GM06990 (cell line): Measurements from ENCODE around the gene MOB4.
"Not testable (repeated sequence)": the region's sequence is repeated elsewhere in the genome, so short reads cannot be mapped to it uniquely, and the experiment has no call there.

Experiments
- DNase-seq: peaks from one replicate; pipeline ENCODE4 v3.0.0-alpha.2; 2011; ENCODE audit not compliant: insufficient read length; ENCODE audit errors: extremely low read depth
- H3K27me3 ChIP-seq: replicated peaks from 2 replicates; pipeline ENCODE4 v1.6.0; 2011; ENCODE audit warnings: low read length; ENCODE audit not compliant: control insufficient read depth, insufficient read depth
- H3K36me3 ChIP-seq: 2 replicates; pipeline ENCODE4 v1.5.1; 2011; ENCODE audit warnings: low read length; ENCODE audit not compliant: control insufficient read depth, insufficient read depth
- H3K4me3 ChIP-seq: replicated peaks from 2 replicates; pipeline ENCODE4 v1.5.1; 2011; ENCODE audit warnings: low read depth, mild to moderate bottlenecking, control low read depth, low read length
- CTCF ChIP-seq: IDR thresholded peaks from 2 replicates; pipeline ENCODE4 v1.5.1; 2011; ENCODE audit warnings: low read length, control low read depth, mild to moderate bottlenecking, inconsistent platforms; ENCODE audit not compliant: insufficient read depth, poor library complexity, severe bottlenecking

MOB4 gene

GRCh38 chr2:197576631-197577030 is 60.8 kb downstream of the MOB4 start:
- DNase-seq = no peak
- Histone ChIP-seq H3K36me3 (no peaks in the 10 kb centered on the region; the same call in 1 of the 2 replicates), H3K27me3 (no peaks in the 10 kb centered on the region), H3K4me3 (no peak overlapping the region)
- TF ChIP-seq CTCF = no peak

GRCh38 chr2:197577446-197577845 is 61.6 kb downstream of the MOB4 start:
- H3K27me3 ChIP-seq = no peaks in the 10 kb centered on the region
- DNase-seq = no peak
- no peaks in the 10 kb centered on the region; the same call in 1 of the 2 replicates for H3K36me3 ChIP-seq
- H3K4me3 ChIP-seq = no peak overlapping the region
- no peak for TF ChIP-seq CTCF

GRCh38 chr2:197578294-197578693 is 62.4 kb downstream of the MOB4 start:
- not testable (repeated sequence) for H3K4me3 ChIP-seq, H3K36me3 ChIP-seq, DNase-seq, H3K27me3 ChIP-seq

GRCh38 chr2:197580166-197580565 is 64.3 kb downstream of the MOB4 start:
- H3K27me3 ChIP-seq, DNase-seq, H3K36me3 ChIP-seq, H3K4me3 ChIP-seq: not testable (repeated sequence)

GRCh38 chr2:197587255-197587654 is 71.4 kb downstream of the MOB4 start:
- H3K27me3 ChIP-seq, DNase-seq, H3K36me3 ChIP-seq: not testable (repeated sequence)

GRCh38 chr2:197591339-197592072 is 75.6 kb downstream of the MOB4 start:
- no peak for TF ChIP-seq CTCF

More at GRCh38 chr2:197587255-197587654, 71.4 kb downstream of the MOB4 start:
- H3K4me3 ChIP-seq = not testable (repeated sequence)

GRCh38 chr2:197596766-197597165 is 80.9 kb downstream of the MOB4 start:
- no peaks in the 10 kb centered on the region for H3K27me3 ChIP-seq
- TF ChIP-seq CTCF = no peak
- no peak overlapping the region for H3K4me3 ChIP-seq
- no peaks in the 10 kb centered on the region for H3K36me3 ChIP-seq
- DNase-seq = no peak

More at GRCh38 chr2:197591339-197592072, 75.6 kb downstream of the MOB4 start:
- DNase-seq = no peak
- Histone ChIP-seq H3K36me3 (no peaks in the 10 kb centered on the region), H3K27me3 (no peaks in the 10 kb centered on the region), H3K4me3 (no peak overlapping the region)
